AG10803 (cell line): ENCODE results near the gene TAC3.

ENCODE experiments used
- DNase-seq: peaks from one replicate; pipeline ENCODE4 v3.0.0; 2010; ENCODE audit warnings: low read depth
- H3K4me3 ChIP-seq: 2 replicates; pipeline ENCODE4 v1.5.1; 2011; ENCODE audit warnings: mild to moderate bottlenecking, low read length, control low read depth
- CTCF ChIP-seq: conservative IDR thresholded peaks from 2 replicates; pipeline ENCODE4 v1.5.1; 2011; ENCODE audit warnings: mild to moderate bottlenecking, low read length, control low read depth, inconsistent platforms

Gene TAC3

GRCh38 chr12:57044889-57045288 lies 28.6 kb upstream of the TAC3 start:
- TF ChIP-seq CTCF = no peak
- DNase-seq = no peak
- no peak overlapping the region for H3K4me3 ChIP-seq

DNA sequence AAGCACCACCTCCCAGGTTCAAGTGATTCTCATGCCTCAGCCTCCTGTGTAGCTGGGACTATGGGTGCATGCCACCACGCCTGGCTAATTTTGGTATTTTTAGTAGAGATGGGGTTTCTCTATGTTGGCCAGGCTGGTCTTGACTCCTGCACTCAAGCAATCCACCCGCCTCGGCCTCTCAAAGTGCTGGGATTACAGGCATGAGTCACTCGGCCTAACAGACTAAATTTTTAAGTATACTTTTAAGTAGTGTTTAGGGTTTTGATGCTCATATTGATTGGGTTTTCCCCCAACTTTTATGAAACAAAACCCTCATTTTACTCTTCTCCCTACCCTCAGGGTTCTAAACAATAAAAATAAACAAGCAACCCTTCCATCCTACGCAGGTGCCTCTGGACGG lies 28.1 kb upstream of the TAC3 start:
- H3K4me3 ChIP-seq = no peak overlapping the region
- no peak for DNase-seq
- TF ChIP-seq CTCF = no peak

GRCh38 chr12:57042695-57043094 lies 26.4 kb upstream of the TAC3 start:
- no peak for DNase-seq
- no peak overlapping the region for H3K4me3 ChIP-seq
- no peak for TF ChIP-seq CTCF

DNA sequence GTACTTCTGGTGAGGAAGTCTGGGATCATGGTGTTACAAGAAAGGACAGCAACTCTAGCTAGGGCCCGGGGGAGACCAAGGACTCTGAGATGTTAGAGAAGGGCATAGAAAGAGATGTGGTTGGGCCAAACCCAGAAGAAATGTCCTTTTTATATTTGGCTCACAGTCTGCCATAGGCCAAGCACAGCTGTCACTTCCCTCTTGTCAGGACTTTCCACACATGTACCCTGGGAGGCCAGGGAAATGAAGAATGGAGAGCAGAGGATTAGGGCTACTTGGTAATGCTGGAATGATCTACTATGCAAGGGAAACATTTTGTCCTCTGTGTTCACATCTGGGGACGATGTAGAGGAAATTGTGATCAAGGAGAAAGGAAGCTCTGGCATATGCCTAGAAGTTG lies 24.4 kb upstream of the TAC3 start:
- no peak overlapping the region for H3K4me3 ChIP-seq
- no peak for DNase-seq
- no peak for TF ChIP-seq CTCF

DNA sequence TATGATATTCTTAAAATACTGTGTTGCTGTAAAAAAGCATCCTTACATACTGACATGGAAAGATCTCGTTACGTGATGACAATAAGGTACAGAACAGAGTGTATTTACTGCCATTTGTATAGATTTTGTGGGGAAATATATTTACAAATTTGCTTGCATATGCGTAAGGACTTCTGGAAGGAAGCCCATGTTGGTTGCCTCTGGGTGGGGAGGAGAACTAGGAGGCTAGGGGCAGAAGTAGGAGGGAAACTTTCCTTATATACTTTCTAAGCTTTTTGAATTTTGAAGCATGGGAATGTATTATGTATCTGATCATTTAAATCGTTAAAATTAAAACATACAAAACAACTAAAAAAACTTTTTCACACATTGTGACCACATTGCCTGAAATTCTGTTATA lies 23.9 kb upstream of the TAC3 start:
- DNase-seq = no peak
- H3K4me3 ChIP-seq = no peak overlapping the region
- no peak for TF ChIP-seq CTCF

- no peak for DNase-seq
- TF ChIP-seq CTCF = no peak
- no peak overlapping the region for H3K4me3 ChIP-seq
These were observed 22.9 kb upstream of the TAC3 start for GRCh38 chr12:57039016-57039798.

GRCh38 chr12:57037264-57037663 lies 20.9 kb upstream of the TAC3 start:
- no peak for DNase-seq
- H3K4me3 ChIP-seq = no peak overlapping the region
- TF ChIP-seq CTCF = no peak
